GM12801 (cell line): ENCODE measurements around the gene TEX48.

ENCODE experiments used
- TF ChIP-seq, protein P1 (sequence below): IDR thresholded peaks from one replicate; pipeline ENCODE4 v1.5.1; 2011; ENCODE audit warnings: control low read depth; ENCODE audit not compliant: insufficient read length; ENCODE audit errors: extremely low read depth

The TEX48 gene

DNA sequence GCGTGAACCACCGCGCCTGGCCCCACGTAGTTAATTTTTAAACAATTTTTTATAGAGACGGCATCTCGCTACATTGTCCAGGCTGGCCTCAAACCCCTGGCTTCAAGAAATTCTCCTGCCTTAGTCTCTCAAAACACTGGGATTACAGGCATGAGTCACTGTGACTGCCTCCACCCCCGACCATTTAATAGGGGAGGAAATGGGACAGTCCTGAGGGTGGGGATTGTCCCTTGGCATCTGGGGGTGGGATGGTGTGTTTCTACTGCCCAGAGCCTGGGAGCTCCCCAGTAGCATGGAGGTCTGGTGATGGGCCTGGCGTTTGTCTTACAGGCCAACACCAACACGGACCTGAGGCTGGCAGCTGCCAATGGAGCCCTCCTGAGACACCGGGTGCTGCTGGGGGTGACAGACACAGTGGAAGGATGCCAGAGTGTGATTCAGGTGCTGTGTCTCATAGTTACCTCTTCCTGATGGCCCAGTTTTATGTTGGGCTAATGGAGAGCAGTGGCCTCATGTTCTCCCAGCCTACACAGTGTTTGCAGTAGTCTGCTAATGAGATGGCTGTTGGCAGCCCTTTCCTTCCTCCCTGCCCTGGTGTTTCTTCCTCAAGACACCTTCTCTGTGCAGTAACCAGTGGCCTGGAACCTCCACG, 48.4 kb downstream of the TEX48 start:
- TF ChIP-seq, protein P1, sequence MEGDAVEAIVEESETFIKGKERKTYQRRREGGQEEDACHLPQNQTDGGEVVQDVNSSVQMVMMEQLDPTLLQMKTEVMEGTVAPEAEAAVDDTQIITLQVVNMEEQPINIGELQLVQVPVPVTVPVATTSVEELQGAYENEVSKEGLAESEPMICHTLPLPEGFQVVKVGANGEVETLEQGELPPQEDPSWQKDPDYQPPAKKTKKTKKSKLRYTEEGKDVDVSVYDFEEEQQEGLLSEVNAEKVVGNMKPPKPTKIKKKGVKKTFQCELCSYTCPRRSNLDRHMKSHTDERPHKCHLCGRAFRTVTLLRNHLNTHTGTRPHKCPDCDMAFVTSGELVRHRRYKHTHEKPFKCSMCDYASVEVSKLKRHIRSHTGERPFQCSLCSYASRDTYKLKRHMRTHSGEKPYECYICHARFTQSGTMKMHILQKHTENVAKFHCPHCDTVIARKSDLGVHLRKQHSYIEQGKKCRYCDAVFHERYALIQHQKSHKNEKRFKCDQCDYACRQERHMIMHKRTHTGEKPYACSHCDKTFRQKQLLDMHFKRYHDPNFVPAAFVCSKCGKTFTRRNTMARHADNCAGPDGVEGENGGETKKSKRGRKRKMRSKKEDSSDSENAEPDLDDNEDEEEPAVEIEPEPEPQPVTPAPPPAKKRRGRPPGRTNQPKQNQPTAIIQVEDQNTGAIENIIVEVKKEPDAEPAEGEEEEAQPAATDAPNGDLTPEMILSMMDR: no peak

GRCh38 chr9:114631166-114631565, 50.8 kb downstream of the TEX48 start:
- TF ChIP-seq, protein P1: no peak

DNA sequence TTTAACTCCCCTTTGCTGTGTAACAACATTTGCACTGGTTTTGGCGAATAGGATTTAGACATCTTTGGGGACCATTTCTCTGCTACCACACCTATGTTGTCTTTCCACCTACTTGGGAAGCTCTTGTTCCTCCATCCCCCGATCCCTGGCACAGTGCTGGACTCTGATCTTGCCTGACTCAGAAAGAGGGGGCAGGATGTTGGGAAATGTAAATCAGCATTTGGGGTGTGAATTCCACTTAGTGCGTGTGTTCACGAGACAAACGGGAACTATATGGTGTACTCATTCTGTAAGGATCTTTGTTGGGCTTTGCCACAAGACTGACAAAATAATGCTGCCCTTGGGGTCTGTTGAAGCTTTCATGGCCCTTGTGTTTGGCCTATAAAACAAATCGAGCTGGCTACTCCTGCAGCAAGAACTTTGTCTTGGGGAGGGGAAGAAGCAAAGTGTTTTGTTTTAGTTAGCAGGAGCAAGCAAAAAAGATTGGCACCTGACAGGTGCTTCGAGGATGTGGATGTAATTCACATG, 52.4 kb downstream of the TEX48 start:
- TF ChIP-seq, protein P1: no peak

DNA sequence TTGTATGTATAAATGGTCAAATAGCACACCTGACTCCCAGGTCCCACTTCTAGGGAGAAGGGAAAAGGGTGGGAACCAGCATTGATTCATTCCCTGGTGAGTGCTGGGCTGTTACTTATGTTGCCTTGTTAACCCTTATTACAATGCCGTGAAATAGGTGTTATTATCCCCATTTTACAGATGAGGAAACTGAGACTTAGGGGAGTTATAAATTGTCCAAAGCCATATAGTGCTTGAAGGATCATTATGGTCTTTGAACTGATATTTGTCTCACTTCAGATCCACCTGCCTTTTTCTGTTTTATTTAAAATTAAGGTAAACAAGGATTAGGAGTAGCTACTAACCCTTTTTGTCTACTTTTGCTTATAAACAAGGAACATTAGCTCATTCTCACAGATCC, 54.4 kb downstream of the TEX48 start:
- TF ChIP-seq, protein P1: no peak

DNA sequence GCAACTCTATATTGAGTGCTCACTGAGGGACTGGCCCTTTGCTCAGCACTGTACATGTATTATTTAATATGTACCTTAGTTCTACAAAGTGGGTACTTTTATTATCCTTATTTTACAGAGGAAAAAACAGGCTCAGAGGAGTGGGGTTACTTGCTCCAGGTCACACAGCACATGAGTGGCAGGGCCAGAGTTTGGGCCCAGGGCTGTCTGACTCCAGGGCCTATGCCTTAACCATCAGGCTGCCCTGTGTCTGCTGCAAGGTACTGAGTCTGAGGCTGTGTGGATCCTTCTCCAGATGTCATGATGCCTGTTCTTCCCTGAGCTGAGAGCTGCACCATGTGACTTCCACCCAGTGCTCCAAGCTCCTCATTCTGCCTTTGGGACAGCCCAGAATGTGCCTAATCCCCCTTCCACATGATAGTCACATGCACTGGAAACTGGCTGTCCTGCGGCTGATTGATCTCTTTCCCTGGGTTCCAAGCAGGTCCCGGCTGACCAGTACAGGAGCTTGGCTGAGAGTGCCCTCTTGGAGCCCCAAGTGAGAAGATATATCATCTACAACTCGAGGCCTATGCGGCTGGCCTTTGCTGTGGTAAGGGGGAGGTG, 55.5 kb downstream of the TEX48 start:
- TF ChIP-seq, protein P1: no peak

- TF ChIP-seq, protein P1: no peak
Observed at GRCh38 chr9:114624677-114625076, 57.3 kb downstream of the TEX48 start.

GRCh38 chr9:114621975-114622609, 59.9 kb downstream of the TEX48 start:
- TF ChIP-seq, protein P1: no peak
